Vagina (tissue), 2 donors: Measurements from ENCODE around the gene SPTA1. TPM values are rescaled to one million over a fixed set of nuclear protein-coding genes. Genes with fewer than 3 reads are reported as not detected.

Experiments used
- DNase-seq, 2 donors: peaks; one replicate each; pipeline ENCODE4 v3.0.0-alpha.2; 2017; ENCODE audit errors: extremely low spot score in 2 of 2
- H3K27ac ChIP-seq: fragments of 200-600 bp; sonication (generic); one replicate; pipeline ENCODE4 v1.5.1; 2019
- H3K27me3 ChIP-seq: fragments of 200-600 bp; sonication (generic); one replicate; pipeline ENCODE4 v1.5.1; 2019
- H3K36me3 ChIP-seq, 2 donors: fragments of 200-600 bp; sonication (generic); one replicate each; pipeline ENCODE4 v1.5.1; 2017 to 2019
- H3K4me1 ChIP-seq: fragments of 200-600 bp; sonication (generic); one replicate; pipeline ENCODE4 v1.5.1; 2019
- H3K4me3 ChIP-seq, 2 donors: fragments of 200-600 bp; sonication (generic); 1 replicate in 1 of 2; 2 replicates in 1 of 2; pipeline ENCODE4 v1.5.1; 2016 to 2019
- H3K9me3 ChIP-seq: fragments of 200-600 bp; sonication (generic); one replicate; pipeline ENCODE4 v1.5.1; 2019
- POLR2A ChIP-seq, 2 donors: fragments of 450-650 bp; IDR thresholded peaks; one replicate each; pipeline ENCODE4 v1.6.1; 2017; ENCODE audit warnings: antibody characterized with exemption in 2 of 2, mild to moderate bottlenecking in 2 of 2, moderate library complexity in 2 of 2
- POLR2AphosphoS5 ChIP-seq, 2 donors: sonication (generic); formaldehyde crosslinking; IDR thresholded peaks; one replicate each; pipeline ENCODE4 v1.9.0; 2017; ENCODE audit warnings: antibody characterized with exemption in 2 of 2, mild to moderate bottlenecking in 2 of 2, low read depth in 1 of 2; ENCODE audit not compliant: insufficient read depth in 1 of 2
- intact Hi-C: fragments of 100-400 bp; cut with DNase I; formaldehyde crosslinking; loops from one replicate; pipeline ENCODE4 v1.15.1; 2023
- total RNA-seq: library from RNA; depleted of rRNA; stranded (reverse); fragments of >200 nt; gene quantifications from one replicate; pipeline ENCODE4 v1.2.3, GENCODE V29; 2016
- TF ChIP-seq, protein P1 (sequence below), 3 experiments: fragments of 450-650 bp in 2 of 3; fragments of 200-600 bp in 1 of 3; sonication (generic) in 1 of 3; IDR thresholded peaks; one replicate each; pipeline ENCODE4 v1.5.1; 2017 to 2019; ENCODE audit warnings: antibody characterized with exemption in 3 of 3, mild to moderate bottlenecking in 2 of 3, moderate library complexity in 2 of 3

The SPTA1 gene
- total RNA-seq, 1 donor from 2014 or later = 0.25 TPM

GRCh38 chr1:158728510-158729225 is 42.2 kb upstream of the SPTA1 start:
- TF ChIP-seq POLR2A (IDR thresholded peaks at IDR 0.05) = no peak
- TF ChIP-seq POLR2AphosphoS5 (IDR thresholded peaks at IDR 0.05; ENCODE audit: insufficient read depth in 1 of 2, low read depth in 1 of 2) = no peak
- TF ChIP-seq, protein P1, sequence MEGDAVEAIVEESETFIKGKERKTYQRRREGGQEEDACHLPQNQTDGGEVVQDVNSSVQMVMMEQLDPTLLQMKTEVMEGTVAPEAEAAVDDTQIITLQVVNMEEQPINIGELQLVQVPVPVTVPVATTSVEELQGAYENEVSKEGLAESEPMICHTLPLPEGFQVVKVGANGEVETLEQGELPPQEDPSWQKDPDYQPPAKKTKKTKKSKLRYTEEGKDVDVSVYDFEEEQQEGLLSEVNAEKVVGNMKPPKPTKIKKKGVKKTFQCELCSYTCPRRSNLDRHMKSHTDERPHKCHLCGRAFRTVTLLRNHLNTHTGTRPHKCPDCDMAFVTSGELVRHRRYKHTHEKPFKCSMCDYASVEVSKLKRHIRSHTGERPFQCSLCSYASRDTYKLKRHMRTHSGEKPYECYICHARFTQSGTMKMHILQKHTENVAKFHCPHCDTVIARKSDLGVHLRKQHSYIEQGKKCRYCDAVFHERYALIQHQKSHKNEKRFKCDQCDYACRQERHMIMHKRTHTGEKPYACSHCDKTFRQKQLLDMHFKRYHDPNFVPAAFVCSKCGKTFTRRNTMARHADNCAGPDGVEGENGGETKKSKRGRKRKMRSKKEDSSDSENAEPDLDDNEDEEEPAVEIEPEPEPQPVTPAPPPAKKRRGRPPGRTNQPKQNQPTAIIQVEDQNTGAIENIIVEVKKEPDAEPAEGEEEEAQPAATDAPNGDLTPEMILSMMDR (IDR thresholded peaks at IDR 0.05) = no peak
- no peak overlapping the region for H3K27ac ChIP-seq
- H3K36me3 ChIP-seq = no peaks in the 10 kb centered on the region
- no peak overlapping the region for H3K4me3 ChIP-seq
- no peak for DNase-seq
- no peaks in the 10 kb centered on the region for H3K4me1 ChIP-seq
- H3K9me3 ChIP-seq = no peaks in the 10 kb centered on the region
- intact Hi-C loops = no loop called here
- no peaks in the 10 kb centered on the region for H3K27me3 ChIP-seq

- H3K27me3 ChIP-seq = no peaks in the 10 kb centered on the region
- intact Hi-C loops = no loop called here
- TF ChIP-seq POLR2A (IDR thresholded peaks at IDR 0.05) = no peak
- TF ChIP-seq, protein P1 (IDR thresholded peaks at IDR 0.05) = no peak
- TF ChIP-seq POLR2AphosphoS5 (IDR thresholded peaks at IDR 0.05; ENCODE audit: insufficient read depth in 1 of 2, low read depth in 1 of 2) = no peak
- H3K36me3 ChIP-seq = no peaks in the 10 kb centered on the region
- H3K27ac ChIP-seq = no peak overlapping the region
- peak in 1 of 2 donors; percentile 54 for DNase-seq
- H3K4me3 ChIP-seq = no peak overlapping the region
- H3K4me1 ChIP-seq = no peaks in the 10 kb centered on the region
- no peaks in the 10 kb centered on the region for H3K9me3 ChIP-seq
These were observed 37.9 kb upstream of the SPTA1 start for GRCh38 chr1:158724442-158724841.

- Histone ChIP-seq H3K9me3 (no peaks in the 10 kb centered on the region), H3K36me3 (no peaks in the 10 kb centered on the region), H3K27me3 (no peaks in the 10 kb centered on the region), H3K4me3 (no peak within 1 kb of the TSS), H3K4me1 (no peaks in the 10 kb centered on the region), H3K27ac (no peak within 1 kb of the TSS)
- intact Hi-C loops = no loop called here
- DNase-seq = no peak
- TF ChIP-seq POLR2AphosphoS5 (IDR thresholded peaks at IDR 0.05; ENCODE audit: insufficient read depth in 1 of 2, low read depth in 1 of 2) (no peak), POLR2A (IDR thresholded peaks at IDR 0.05) (no peak)
- TF ChIP-seq, protein P1 (IDR thresholded peaks at IDR 0.05) = no peak
These were observed 34.1 kb upstream of the SPTA1 start, which contains the start of gene OR6K3 for GRCh38 chr1:158720620-158721019. TSS of gene OR6K3 (minus strand) at chr1:158720720. CDS start at chr1:158718115, 2,605 bp downstream.

- Histone ChIP-seq H3K4me1 (no peaks in the 10 kb centered on the region), H3K9me3 (no peaks in the 10 kb centered on the region), H3K36me3 (no peaks in the 10 kb centered on the region), H3K4me3 (no peak overlapping the region), H3K27ac (no peak overlapping the region), H3K27me3 (no peaks in the 10 kb centered on the region)
- no peak for TF ChIP-seq POLR2A (IDR thresholded peaks at IDR 0.05)
- TF ChIP-seq, protein P1 (IDR thresholded peaks at IDR 0.05) = no peak
- no peak for TF ChIP-seq POLR2AphosphoS5 (IDR thresholded peaks at IDR 0.05; ENCODE audit: insufficient read depth in 1 of 2, low read depth in 1 of 2)
- no peak for DNase-seq
- intact Hi-C loops = no loop called here
These were observed 33.1 kb upstream of the SPTA1 start for GRCh38 chr1:158719664-158720063.

DNA sequence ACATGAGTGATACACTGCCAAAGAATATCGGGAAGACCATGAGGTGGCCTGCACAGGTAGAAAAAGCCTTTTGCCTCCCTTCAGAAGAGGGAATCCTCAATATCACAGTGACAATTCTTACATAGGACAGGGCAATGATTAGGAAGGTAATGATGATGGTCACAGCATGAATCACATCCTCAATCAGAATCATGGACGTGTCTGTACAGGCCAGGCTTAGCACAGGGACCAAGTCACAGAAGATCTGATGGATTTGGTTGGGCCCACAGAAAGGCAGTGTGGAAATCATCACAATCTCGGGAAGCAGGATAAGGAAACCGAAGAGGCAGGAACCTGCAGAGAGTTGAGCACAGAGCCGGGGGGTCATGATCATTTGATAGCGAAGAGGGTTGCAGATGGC is 30.8 kb upstream of the SPTA1 start:
- H3K4me1 ChIP-seq = no peaks in the 10 kb centered on the region
- no peak overlapping the region for H3K27ac ChIP-seq
- H3K9me3 ChIP-seq = no peaks in the 10 kb centered on the region
- TF ChIP-seq POLR2A (IDR thresholded peaks at IDR 0.05) (no peak), POLR2AphosphoS5 (IDR thresholded peaks at IDR 0.05; ENCODE audit: insufficient read depth in 1 of 2, low read depth in 1 of 2) (no peak)
- TF ChIP-seq, protein P1 (IDR thresholded peaks at IDR 0.05) = no peak
- no peak overlapping the region for H3K4me3 ChIP-seq
- no peak for DNase-seq
- no peaks in the 10 kb centered on the region for H3K36me3 ChIP-seq
- intact Hi-C loops = no loop called here
- no peaks in the 10 kb centered on the region for H3K27me3 ChIP-seq
